OCI-LY3 (cell line): ENCODE measurements around the gene NEDD8.

ENCODE experiments used
- EZH2phosphoT487 ChIP-seq: fragments of 200-600 bp; shearing (Covaris generic); IDR thresholded peaks from 2 replicates; pipeline ENCODE4 v1.6.1; 2018; ENCODE audit warnings: antibody characterized with exemption, mixed run types, low read depth
- TF ChIP-seq, protein P1 (sequence below): fragments of 200-600, 300-600 bp; sonication (generic); IDR thresholded peaks from 2 replicates; pipeline ENCODE4 v1.5.1; 2014; ENCODE audit warnings: antibody characterized with exemption, low read length, low read depth

DNA sequence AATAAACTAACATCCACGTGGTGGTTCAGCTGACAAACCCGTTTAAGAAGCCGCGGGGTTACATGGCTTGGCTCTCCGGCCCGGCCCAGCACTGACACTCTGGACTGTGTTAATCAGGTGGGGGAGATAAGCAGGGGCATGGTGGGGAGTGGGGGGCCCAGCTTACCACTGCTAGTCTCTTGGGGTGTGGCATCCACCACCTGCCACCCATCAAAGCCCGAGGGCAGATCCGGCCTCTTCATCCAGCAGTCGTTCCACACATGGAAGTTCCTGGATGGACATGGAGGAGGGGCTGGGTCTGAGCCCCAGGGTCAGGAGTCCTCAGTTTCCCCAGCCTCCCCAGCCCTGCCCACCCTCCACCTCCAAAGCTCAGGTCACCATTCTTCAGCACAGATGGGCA lies 26.0 kb upstream of the NEDD8 start:
- TF ChIP-seq, protein P1, sequence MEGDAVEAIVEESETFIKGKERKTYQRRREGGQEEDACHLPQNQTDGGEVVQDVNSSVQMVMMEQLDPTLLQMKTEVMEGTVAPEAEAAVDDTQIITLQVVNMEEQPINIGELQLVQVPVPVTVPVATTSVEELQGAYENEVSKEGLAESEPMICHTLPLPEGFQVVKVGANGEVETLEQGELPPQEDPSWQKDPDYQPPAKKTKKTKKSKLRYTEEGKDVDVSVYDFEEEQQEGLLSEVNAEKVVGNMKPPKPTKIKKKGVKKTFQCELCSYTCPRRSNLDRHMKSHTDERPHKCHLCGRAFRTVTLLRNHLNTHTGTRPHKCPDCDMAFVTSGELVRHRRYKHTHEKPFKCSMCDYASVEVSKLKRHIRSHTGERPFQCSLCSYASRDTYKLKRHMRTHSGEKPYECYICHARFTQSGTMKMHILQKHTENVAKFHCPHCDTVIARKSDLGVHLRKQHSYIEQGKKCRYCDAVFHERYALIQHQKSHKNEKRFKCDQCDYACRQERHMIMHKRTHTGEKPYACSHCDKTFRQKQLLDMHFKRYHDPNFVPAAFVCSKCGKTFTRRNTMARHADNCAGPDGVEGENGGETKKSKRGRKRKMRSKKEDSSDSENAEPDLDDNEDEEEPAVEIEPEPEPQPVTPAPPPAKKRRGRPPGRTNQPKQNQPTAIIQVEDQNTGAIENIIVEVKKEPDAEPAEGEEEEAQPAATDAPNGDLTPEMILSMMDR = no peak
- TF ChIP-seq EZH2phosphoT487 = no peak
